Right lobe of liver (tissue), 4 donors: Measurements from ENCODE around the gene PPP1R17.

ENCODE experiments used
- CTCF ChIP-seq, 4 donors: fragments of 200-600 bp in 3 of 4; fragments of 450-650 bp in 1 of 4; IDR thresholded peaks; one replicate each; pipeline versions ENCODE4 v1.5.1 to v1.8.0; 2016 to 2022; ENCODE audit warnings: antibody characterized with exemption in 4 of 4, mild to moderate bottlenecking in 2 of 4
- POLR2A ChIP-seq: fragments of 450-650 bp; IDR thresholded peaks from one replicate; pipeline ENCODE4 v1.6.1; 2017; ENCODE audit warnings: antibody characterized with exemption, mild to moderate bottlenecking
- donor health status: DM: no; HTN: no; CAD: no.
- donor health status: DM: no; HTN: no; CAD: no.
- donor health status: DM: no; HTN: yes; CAD: no.

GRCh38 chr7:31705377-31705776 lies 18.4 kb downstream of the PPP1R17 start:
- TF ChIP-seq CTCF (IDR thresholded peaks at IDR 0.05), result no peak
- TF ChIP-seq POLR2A, result no peak
